ENCODE measurements around the gene ZNF324B.

Gene ZNF324B

DNA sequence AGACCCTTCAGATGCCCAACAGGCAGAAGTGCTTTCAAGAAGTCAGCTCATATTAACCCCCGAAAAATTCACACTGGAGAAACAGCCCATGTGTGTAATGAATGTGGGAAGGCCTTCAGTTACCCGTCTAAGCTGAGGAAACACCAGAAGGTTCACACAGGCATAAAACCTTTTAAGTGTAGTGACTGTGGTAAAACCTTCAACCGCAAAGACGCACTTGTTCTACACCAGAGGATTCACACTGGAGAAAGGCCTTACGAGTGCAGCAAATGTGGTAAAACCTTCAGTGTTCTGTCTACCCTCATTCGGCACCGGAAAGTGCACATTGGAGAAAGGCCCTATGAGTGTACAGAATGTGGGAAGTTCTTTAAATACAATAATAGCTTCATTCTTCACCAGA, 34.4 kb upstream of the ZNF324B start:
- H3K4me3 ChIP-seq (ENCODE audit: low read depth, low read length) = no peak overlapping the region
- H3K9me3 ChIP-seq (ENCODE audit: control insufficient read depth, insufficient read depth, low read depth, low read length) = no peaks in the 10 kb centered on the region
- H3K36me3 ChIP-seq (ENCODE audit: control insufficient read depth in 2 of 2, insufficient read depth in 1 of 2, low read length in 2 of 2) = peaks cover 46 to 61% of the 10 kb centered on the region in 2 experiments
- H3K4me1 ChIP-seq (ENCODE audit: control insufficient read depth, insufficient read depth, low read length) = no peaks in the 10 kb centered on the region
- TF ChIP-seq ZNF24 (tag by site-specific recombination; IDR thresholded peaks at IDR 0.05) = no peak
- TF ChIP-seq ZNF10 (tag by site-specific recombination; IDR thresholded peaks at IDR 0.05) = no peak
- TF ChIP-seq ZNF529 (tag by site-specific recombination; IDR thresholded peaks at IDR 0.05; ENCODE audit: insufficient replicate concordance) = no peak
- TF ChIP-seq ZNF394 (tag by site-specific recombination; IDR thresholded peaks at IDR 0.05; ENCODE audit: borderline replicate concordance) = no peak
- no peak for TF ChIP-seq KLF9 (tag by site-specific recombination; IDR thresholded peaks at IDR 0.05; ENCODE audit: low read depth)
- no peak for TF ChIP-seq ZNF16 (tag by site-specific recombination; IDR thresholded peaks at IDR 0.05; ENCODE audit: low read depth)
- TF ChIP-seq KLF8 (tag by site-specific recombination; IDR thresholded peaks at IDR 0.05) = no peak
- TF ChIP-seq ZFP3 (tag by site-specific recombination; IDR thresholded peaks at IDR 0.05; ENCODE audit: low read depth) = no peak
- TF ChIP-seq ZNF473 (tag by site-specific recombination; IDR thresholded peaks at IDR 0.05) = no peak
- TF ChIP-seq ZNF776 (tag by site-specific recombination; IDR thresholded peaks at IDR 0.05; ENCODE audit: borderline replicate concordance) = no peak
- no peak for TF ChIP-seq ZNF324 (tag by site-specific recombination; IDR thresholded peaks at IDR 0.05)
- TF ChIP-seq, protein P1, sequence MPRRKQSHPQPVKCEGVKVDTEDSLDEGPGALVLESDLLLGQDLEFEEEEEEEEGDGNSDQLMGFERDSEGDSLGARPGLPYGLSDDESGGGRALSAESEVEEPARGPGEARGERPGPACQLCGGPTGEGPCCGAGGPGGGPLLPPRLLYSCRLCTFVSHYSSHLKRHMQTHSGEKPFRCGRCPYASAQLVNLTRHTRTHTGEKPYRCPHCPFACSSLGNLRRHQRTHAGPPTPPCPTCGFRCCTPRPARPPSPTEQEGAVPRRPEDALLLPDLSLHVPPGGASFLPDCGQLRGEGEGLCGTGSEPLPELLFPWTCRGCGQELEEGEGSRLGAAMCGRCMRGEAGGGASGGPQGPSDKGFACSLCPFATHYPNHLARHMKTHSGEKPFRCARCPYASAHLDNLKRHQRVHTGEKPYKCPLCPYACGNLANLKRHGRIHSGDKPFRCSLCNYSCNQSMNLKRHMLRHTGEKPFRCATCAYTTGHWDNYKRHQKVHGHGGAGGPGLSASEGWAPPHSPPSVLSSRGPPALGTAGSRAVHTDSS (tag by site-specific recombination; IDR thresholded peaks at IDR 0.05) = no peak
- H3K27ac ChIP-seq (ENCODE audit: extremely low read depth, low read depth, low read length) = no peak overlapping the region
- POLR2A ChIA-PET = interaction anchor here (1.3 to 2.5 kb wide), 2 partner anchors 9 kb away, joined by 4 to 16 read pairs; partner anchors contain the start of gene ZNF584
- CTCF ChIA-PET = interaction anchor here (0.5 to 1.2 kb wide), 2 partner anchors 11 to 18 kb away, joined by 3 to 5 read pairs; no protein-coding TSS in a partner anchor

DNA sequence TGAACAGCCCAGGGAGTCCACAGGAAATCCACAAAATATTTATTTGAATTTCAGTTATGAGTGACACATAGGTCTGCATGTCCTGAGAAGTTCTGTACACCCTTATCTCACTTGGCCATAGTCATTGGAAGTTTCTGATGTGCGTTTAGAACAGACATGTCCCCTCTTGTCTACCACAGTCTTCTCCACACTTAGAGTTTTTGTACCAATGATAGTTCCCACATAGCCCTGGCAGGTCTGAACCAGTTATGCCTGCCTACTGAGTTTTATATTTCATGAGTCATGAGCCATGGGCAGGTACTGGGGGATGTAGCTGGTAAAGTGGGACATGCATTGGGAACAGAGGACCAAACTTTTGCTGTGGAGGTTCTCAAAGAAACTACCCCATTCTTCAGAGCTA, 22.8 kb upstream of the ZNF324B start:
- POLR2A ChIA-PET = interaction anchor here (2.1 kb wide), 1 partner anchor 20 kb away, joined by 10 read pairs; the partner anchor contains the start of gene ZNF584
- TF ChIP-seq ZNF610 (tag by site-specific recombination; IDR thresholded peaks at IDR 0.05; ENCODE audit: borderline replicate concordance) (no peak), ZNF155 (tag by site-specific recombination; IDR thresholded peaks at IDR 0.05) (no peak), SCRT1 (tag by site-specific recombination; IDR thresholded peaks at IDR 0.05; ENCODE audit: borderline replicate concordance) (no peak), ZNF660 (tag by site-specific recombination; IDR thresholded peaks at IDR 0.05) (no peak), AEBP2 (tag by site-specific recombination; IDR thresholded peaks at IDR 0.05; ENCODE audit: borderline replicate concordance) (no peak), WT1 (tag by site-specific recombination; IDR thresholded peaks at IDR 0.05) (no peak), ZNF544 (tag by site-specific recombination; IDR thresholded peaks at IDR 0.05) (no peak), ZNF311 (tag by site-specific recombination; IDR thresholded peaks at IDR 0.05; ENCODE audit: borderline replicate concordance) (no peak), ZNF302 (tag by site-specific recombination; IDR thresholded peaks at IDR 0.05; ENCODE audit: low read depth) (no peak), ZNF692 (tag by site-specific recombination; IDR thresholded peaks at IDR 0.05) (no peak), GLIS1 (tag by site-specific recombination; IDR thresholded peaks at IDR 0.05) (no peak), ZNF404 (tag by site-specific recombination; IDR thresholded peaks at IDR 0.05) (no peak), HOXD13 (CRISPR knock-in tag; IDR thresholded peaks at IDR 0.05; ENCODE audit: borderline replicate concordance) (no peak), ZNF426 (tag by site-specific recombination; IDR thresholded peaks at IDR 0.05) (no peak), ZNF37A (tag by site-specific recombination; IDR thresholded peaks at IDR 0.05) (no peak), ZBTB6 (tag by site-specific recombination; IDR thresholded peaks at IDR 0.05) (no peak), ZSCAN5A (tag by site-specific recombination; IDR thresholded peaks at IDR 0.05) (no peak)

More for the DNA sequence above, 22.8 kb upstream of the ZNF324B start:
- H3K4me1 ChIP-seq (ENCODE audit: control insufficient read depth, insufficient read depth, low read length) = no peaks in the 10 kb centered on the region
- CTCF ChIA-PET = no interaction called here
- H3K27ac ChIP-seq (ENCODE audit: extremely low read depth, low read depth, low read length) = no peak overlapping the region
- no peak overlapping the region for H3K4me3 ChIP-seq (ENCODE audit: low read depth, low read length)
- H3K36me3 ChIP-seq (ENCODE audit: control insufficient read depth in 2 of 2, insufficient read depth in 1 of 2, low read length in 2 of 2) = peaks cover 3 to 34% of the 10 kb centered on the region in 2 experiments; a peak in 2 of 3 replicates
- no peaks in the 10 kb centered on the region for H3K9me3 ChIP-seq (ENCODE audit: control insufficient read depth, insufficient read depth, low read depth, low read length)

Data from HEK293 (cell line).